ENCODE data around the gene HIC1.

GRCh38 chr17:2053380-2054261 is 1.3 kb upstream of the HIC1 start:
- TF ChIP-seq PATZ1 (CRISPR knock-in tag; IDR thresholded peaks at IDR 0.05; ENCODE audit: borderline replicate concordance) (peak; percentile 74; the same call in 1 of the 2 replicates), ISL1 (CRISPR knock-in tag; IDR thresholded peaks at IDR 0.05) (no peak), CREB5 (CRISPR knock-in tag; IDR thresholded peaks at IDR 0.05; ENCODE audit: low read depth) (no peak), CSDC2 (CRISPR knock-in tag; IDR thresholded peaks at IDR 0.05) (no peak), ZFP30 (CRISPR knock-in tag; IDR thresholded peaks at IDR 0.05) (no peak), OSR1 (CRISPR knock-in tag; IDR thresholded peaks at IDR 0.05) (no peak), POU6F1 (CRISPR knock-in tag; IDR thresholded peaks at IDR 0.05; ENCODE audit: borderline replicate concordance, low read depth) (no peak)
